ENCODE results near the gene TPD52L1. TPM values are rescaled to one million over a fixed set of nuclear protein-coding genes. Genes with fewer than 3 reads are reported as not detected.

Gene TPD52L1
- total RNA-seq, 1 donor from 2014 or later = 43.5 TPM

DNA sequence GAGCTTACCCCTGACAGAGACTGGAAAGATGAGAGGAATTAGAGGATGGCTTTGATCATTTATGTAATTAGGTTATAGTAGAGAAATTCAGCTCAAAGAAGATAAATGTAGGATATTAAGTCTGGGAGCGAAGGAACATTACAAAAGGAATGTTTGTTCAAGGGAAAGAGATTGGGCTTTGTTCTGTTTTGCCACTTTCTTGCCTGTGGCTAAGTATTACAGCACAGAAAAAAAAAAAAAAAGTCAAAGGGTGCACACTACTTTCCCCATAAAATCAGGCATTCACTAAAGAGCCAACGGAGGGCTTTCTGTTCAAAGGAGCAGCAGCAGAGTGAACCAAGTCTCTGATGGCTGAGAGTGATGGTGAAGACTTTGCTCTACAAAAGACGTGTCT lies 153.2 kb downstream of the TPD52L1 start:
- intact Hi-C loops (cut with DNase I) = loop anchor here (5.0 to 10.0 kb wide), 2 partner anchors 112 to 666 kb away; no protein-coding TSS in a partner anchor
- ATAC-seq (ENCODE audit: poor library complexity) = no peak

DNA sequence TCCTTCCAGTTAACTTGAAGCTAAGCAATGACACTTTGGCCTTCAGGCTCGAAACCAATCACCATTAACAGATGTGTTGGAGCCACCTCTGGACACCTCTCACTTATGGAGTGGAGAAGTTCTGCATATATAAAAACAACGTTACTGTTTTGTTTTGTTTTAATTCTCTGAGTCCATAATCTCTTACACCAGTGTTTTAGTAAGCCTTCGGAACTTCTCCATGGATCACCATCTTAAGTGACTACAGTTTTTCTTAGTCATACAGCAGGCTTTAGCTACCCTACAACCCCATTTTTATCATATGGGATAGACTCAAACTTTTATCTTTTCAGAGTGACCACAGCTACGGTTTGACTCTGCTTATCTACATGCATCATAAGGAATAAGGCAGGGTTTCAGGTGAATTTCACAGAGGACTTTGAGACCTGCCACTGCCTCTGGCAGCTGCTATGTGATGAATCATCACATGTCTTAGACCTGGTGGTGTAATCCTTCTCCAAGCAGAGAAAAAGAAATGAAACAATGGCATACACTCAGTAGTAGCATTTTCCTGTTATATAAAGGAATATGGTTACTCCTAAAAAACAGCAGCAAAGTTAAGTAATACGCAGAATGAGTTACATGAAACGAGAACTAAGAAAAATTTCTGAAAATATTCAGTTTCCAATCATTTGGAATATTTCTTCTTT lies 153.7 kb downstream of the TPD52L1 start:
- intact Hi-C loops (cut with DNase I) = loop anchor here (5.0 to 10.0 kb wide), 2 partner anchors 112 to 665 kb away; no protein-coding TSS in a partner anchor
- ATAC-seq (ENCODE audit: poor library complexity) = no peak

More for the DNA sequence above, 153.2 kb downstream of the TPD52L1 start:
- DNase-seq = no peak

DNA sequence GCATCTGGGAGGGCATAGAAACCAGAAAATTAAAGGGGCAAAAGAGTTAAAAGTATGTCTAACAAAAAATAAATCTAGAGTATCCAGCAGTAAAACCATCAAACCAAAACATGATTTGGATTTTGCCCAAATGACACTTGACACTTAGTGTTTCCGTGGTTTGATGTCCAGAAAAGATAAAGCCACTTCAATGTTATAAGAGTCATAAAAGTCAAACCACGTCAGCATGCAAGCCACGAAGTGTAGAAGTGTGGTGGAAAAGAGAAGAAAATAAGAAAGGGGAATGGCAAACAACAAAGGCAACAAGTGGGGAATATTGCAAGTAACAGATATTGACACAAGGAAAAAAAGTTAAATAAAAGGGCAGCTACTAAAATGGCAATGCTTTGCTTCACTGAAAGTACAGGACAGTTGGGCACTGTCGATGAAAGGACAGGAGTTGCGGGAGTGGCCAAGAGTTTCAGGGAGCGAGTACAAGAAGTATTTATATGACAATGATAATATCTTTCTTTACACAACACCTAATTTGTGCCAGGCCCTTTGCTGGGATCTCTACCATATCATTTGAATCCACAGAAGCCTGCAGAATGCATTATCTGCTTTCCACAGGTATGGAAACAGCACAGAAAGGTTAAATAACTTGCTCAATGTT lies 154.5 kb downstream of the TPD52L1 start:
- intact Hi-C loops (cut with DNase I) = loop anchor here (5.0 to 10.0 kb wide), 2 partner anchors 113 to 664 kb away; no protein-coding TSS in a partner anchor
- no peak for DNase-seq
- ATAC-seq (ENCODE audit: poor library complexity) = no peak

More for the DNA sequence above, 153.7 kb downstream of the TPD52L1 start:
- DNase-seq = no peak

DNA sequence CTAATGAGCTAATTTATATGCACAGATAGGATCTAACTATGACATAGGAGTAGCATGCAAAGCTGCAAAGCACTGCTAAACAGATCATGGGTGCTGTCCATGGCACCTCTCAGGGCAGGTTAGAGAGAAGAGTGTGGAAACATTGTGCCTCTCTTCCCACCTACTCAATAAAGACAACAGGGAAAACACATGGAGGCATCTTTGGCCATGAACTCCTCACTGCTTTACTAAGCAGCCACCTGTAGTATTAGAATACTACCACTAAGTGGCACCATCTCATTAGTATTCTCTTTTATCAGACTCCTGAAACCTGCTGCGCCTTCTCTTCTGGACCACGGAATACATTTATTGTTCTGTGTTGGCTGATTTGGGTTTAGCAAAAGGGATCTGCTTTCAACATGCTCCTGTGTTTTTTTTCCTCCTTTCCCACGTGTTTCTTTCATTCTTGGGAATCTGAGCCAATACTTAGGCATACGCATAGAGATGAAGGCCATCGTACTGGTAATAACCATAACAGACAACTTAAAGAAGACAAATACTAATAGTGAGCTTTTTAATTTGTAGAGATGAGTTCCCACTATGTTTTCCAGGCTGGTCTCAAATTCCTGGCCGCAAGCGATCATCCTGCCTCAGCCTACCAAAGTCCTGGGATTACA lies 157.5 kb downstream of the TPD52L1 start:
- no peak for DNase-seq
- peak; percentile 80 for ATAC-seq (ENCODE audit: poor library complexity)
- intact Hi-C loops (cut with DNase I) = loop anchor here (2.0 kb wide), 1 partner anchor 458 kb away; no protein-coding TSS in a partner anchor

DNA sequence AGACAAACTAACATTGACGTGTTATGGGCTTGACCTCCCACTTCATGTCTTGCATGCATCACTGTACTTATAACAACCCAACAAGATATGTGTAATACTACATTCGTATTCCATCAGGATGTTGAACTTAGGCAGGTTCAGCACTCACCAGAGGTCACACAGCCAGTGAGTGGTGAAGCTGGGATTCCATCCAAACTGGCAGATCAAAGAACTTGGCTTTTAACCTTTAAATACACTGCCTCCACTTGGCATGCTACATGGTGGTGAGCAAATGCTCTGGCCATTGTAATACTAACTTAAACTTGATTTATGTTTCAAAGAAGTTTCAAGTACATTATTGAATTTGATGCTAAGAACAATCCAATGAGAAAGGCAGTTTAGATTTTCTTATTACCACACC lies 158.9 kb downstream of the TPD52L1 start:
- intact Hi-C loops (cut with DNase I) = no loop called here
- DNase-seq (no peak), ATAC-seq (ENCODE audit: poor library complexity) (peak; percentile 57)

DNA sequence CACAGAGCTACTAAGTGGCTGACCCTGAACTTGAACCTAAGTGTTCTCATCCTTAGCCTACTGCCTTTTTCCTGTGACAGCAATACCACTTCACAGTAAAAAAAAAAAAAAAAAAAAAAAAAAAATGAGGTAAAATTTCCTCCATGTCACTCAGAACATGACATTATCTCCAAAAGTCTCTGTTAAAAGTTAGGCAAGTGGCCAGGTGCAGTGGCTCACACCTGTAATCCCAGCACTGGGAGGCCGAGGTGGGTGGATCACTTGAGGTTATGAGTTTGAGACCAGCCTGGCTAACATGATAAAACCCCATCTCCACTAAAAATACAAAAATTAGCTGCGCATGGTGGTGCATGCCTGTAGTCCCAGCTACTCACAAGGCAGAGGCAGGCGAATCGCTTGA lies 159.4 kb downstream of the TPD52L1 start:
- no peak for DNase-seq
- ATAC-seq (ENCODE audit: poor library complexity) = no peak
- intact Hi-C loops (cut with DNase I) = no loop called here

Other genes starting within 250 kb of the TPD52L1 start
- gene RNF217, start 191.3 kb upstream of the TPD52L1 start, total RNA-seq = 9.0 TPM
- gene HDDC2, start 148.2 kb downstream of the TPD52L1 start, total RNA-seq = 84.8 TPM